Kidney (tissue), 14 donors: Measurements from ENCODE around the gene ASGR2. TPM values are rescaled to one million over a fixed set of nuclear protein-coding genes. Genes with fewer than 3 reads are reported as not detected.

ENCODE experiments used
- DNase-seq, 5 donors: peaks; one replicate each; pipeline ENCODE4 v3.0.0-alpha.2; 2013 to 2020
- FAIRE-seq: peaks from 2 replicates; lab custom pipeline; 2012; peaks lifted over from hg19 to GRCh38; lab: Jason Lieb, UNC
- H3K27ac ChIP-seq, 2 donors: one replicate each; pipeline ENCODE4 v1.7.0; 2013; ENCODE audit warnings: low read depth in 2 of 2, low read length in 2 of 2, inconsistent platforms in 1 of 2
- H3K27me3 ChIP-seq: one replicate; pipeline ENCODE4 v1.7.1; 2013; ENCODE audit warnings: low read length, inconsistent platforms; ENCODE audit not compliant: control insufficient read depth, insufficient read depth
- H3K36me3 ChIP-seq, 3 donors: one replicate each; pipeline versions ENCODE4 v1.7.0 to v1.7.1; 2013; ENCODE audit warnings: low read length in 3 of 3, control low read depth in 1 of 3, inconsistent platforms in 1 of 3; ENCODE audit not compliant: insufficient read depth in 3 of 3, control insufficient read depth in 2 of 3
- H3K4me1 ChIP-seq, 3 donors: one replicate each; pipeline versions ENCODE4 v1.7.0 to v1.7.1; 2013; ENCODE audit warnings: low read length in 3 of 3, inconsistent platforms in 1 of 3, low read depth in 1 of 3; ENCODE audit not compliant: control insufficient read depth in 2 of 3, insufficient read depth in 2 of 3
- H3K4me3 ChIP-seq, 3 donors: one replicate each; pipeline versions ENCODE4 v1.7.0 to v1.8.1; 2013; ENCODE audit warnings: low read length in 3 of 3, control low read depth in 1 of 3, inconsistent platforms in 1 of 3
- H3K9ac ChIP-seq, 3 donors: one replicate each; pipeline versions ENCODE4 v1.7.0 to v1.7.1; 2013; ENCODE audit warnings: low read length in 3 of 3, control low read depth in 1 of 3, inconsistent platforms in 1 of 3
- H3K9me3 ChIP-seq, 3 donors: one replicate each; pipeline versions ENCODE4 v1.7.0 to v1.7.1; 2013; ENCODE audit warnings: low read length in 3 of 3, control low read depth in 1 of 3, inconsistent platforms in 1 of 3; ENCODE audit not compliant: control insufficient read depth in 2 of 3, insufficient read depth in 1 of 3
- intact Hi-C: fragments of 100-400 bp; cut with DNase I; formaldehyde crosslinking; loops from one replicate; pipeline ENCODE4 v1.11.1; 2022
- polyA plus RNA-seq: library from polyadenylated mRNA; stranded (reverse); fragments of 350-450 nt; fragmentation: Illumina TruSeq; extraction: RNeasy Lipid Tissue Mini Kit (QIAGEN cat#74804); gene quantifications from one replicate; pipeline ENCODE4 v1.2.3, GENCODE V29; 2014; ENCODE audit warnings: low read depth, low replicate concordance; ENCODE audit not compliant: insufficient read depth
- total RNA-seq: library from RNA; stranded (reverse); fragmentation: NEBNext Ultra II Directional; extraction: Animal tissue kit (Norgen Biotek cat#: 25700); gene quantifications from one replicate; pipeline ENCODE4 v1.2.1, GENCODE V29; 2021
- TF ChIP-seq, protein P1 (sequence below): IDR thresholded peaks from 3 replicates; pipeline ENCODE4 v1.5.1; 2012; ENCODE audit warnings: mild to moderate bottlenecking, moderate library complexity, borderline replicate concordance; ENCODE audit not compliant: insufficient read depth; ENCODE audit errors: extremely low read depth
- donor health status: control.
- donor health status: control.
- donor health status: control.
- donor health status: control.
- donor health status: control.
- donor health status: DM: yes; HTN: yes; CAD: no.
- donor health status: Normal renal cell carcinoma (clear cell type).

ASGR2 gene
- total and polyA plus RNA-seq, 2 donors from 2014 or later, result 1.2 to 1.4 TPM

GRCh38 chr17:7136266-7136877 is 21.8 kb upstream of the ASGR2 start:
- Histone ChIP-seq H3K27me3 (no peaks in the 10 kb centered on the region), H3K9me3 (no peaks in the 10 kb centered on the region), H3K9ac (no peak overlapping the region), H3K36me3 (no peaks in the 10 kb centered on the region), H3K4me3 (peak overlapping the region in 1 of 3 donors; percentile 3), H3K4me1 (no peaks in the 10 kb centered on the region), H3K27ac (no peak overlapping the region)
- intact Hi-C loops, result loop anchor here (5.0 kb wide), 1 partner anchor 84 kb away; no protein-coding TSS in a partner anchor
- DNase-seq, result peak in 4 of 5 donors; percentile 65 to 88 (median 84)
- TF ChIP-seq, protein P1, sequence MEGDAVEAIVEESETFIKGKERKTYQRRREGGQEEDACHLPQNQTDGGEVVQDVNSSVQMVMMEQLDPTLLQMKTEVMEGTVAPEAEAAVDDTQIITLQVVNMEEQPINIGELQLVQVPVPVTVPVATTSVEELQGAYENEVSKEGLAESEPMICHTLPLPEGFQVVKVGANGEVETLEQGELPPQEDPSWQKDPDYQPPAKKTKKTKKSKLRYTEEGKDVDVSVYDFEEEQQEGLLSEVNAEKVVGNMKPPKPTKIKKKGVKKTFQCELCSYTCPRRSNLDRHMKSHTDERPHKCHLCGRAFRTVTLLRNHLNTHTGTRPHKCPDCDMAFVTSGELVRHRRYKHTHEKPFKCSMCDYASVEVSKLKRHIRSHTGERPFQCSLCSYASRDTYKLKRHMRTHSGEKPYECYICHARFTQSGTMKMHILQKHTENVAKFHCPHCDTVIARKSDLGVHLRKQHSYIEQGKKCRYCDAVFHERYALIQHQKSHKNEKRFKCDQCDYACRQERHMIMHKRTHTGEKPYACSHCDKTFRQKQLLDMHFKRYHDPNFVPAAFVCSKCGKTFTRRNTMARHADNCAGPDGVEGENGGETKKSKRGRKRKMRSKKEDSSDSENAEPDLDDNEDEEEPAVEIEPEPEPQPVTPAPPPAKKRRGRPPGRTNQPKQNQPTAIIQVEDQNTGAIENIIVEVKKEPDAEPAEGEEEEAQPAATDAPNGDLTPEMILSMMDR, result peak; percentile 95
- peak; percentile 51 for FAIRE-seq

- H3K4me3 ChIP-seq, result no peak overlapping the region
- FAIRE-seq (no peak), DNase-seq (no peak)
- TF ChIP-seq, protein P1, result no peak
- H3K9ac ChIP-seq, result no peak overlapping the region
- no peaks in the 10 kb centered on the region for H3K36me3 ChIP-seq
- intact Hi-C loops, result no loop called here
- H3K27me3 ChIP-seq, result no peaks in the 10 kb centered on the region
- H3K4me1 ChIP-seq, result no peaks in the 10 kb centered on the region
- H3K27ac ChIP-seq, result no peak overlapping the region
- H3K9me3 ChIP-seq, result no peaks in the 10 kb centered on the region
These were observed 19.3 kb upstream of the ASGR2 start for GRCh38 chr17:7133916-7134315.

- Histone ChIP-seq H3K4me3 (no peak overlapping the region), H3K9me3 (no peaks in the 10 kb centered on the region), H3K27me3 (no peaks in the 10 kb centered on the region), H3K9ac (no peak overlapping the region), H3K27ac (no peak overlapping the region), H3K4me1 (no peaks in the 10 kb centered on the region), H3K36me3 (no peaks in the 10 kb centered on the region)
- FAIRE-seq, result no peak
- TF ChIP-seq, protein P1, result no peak
- DNase-seq, result peak in 3 of 5 donors; percentile 33 to 51 (median 47)
- intact Hi-C loops, result no loop called here
These were observed 18.8 kb upstream of the ASGR2 start for GRCh38 chr17:7133424-7133823.
